Sigmoid colon (tissue), 4 donors: ENCODE data around the gene NOTCH3.

Experiments used
- CTCF ChIP-seq, 4 experiments: fragments of 450-650 bp in 3 of 4; fragments of 200-600 bp in 1 of 4; IDR thresholded peaks; one replicate each; pipeline ENCODE4 v1.5.1; 2016 to 2019; ENCODE audit warnings: antibody characterized with exemption in 4 of 4, mild to moderate bottlenecking in 3 of 4, moderate library complexity in 2 of 4
- EP300 ChIP-seq, 4 donors: sonication (generic); formaldehyde crosslinking; IDR thresholded peaks; one replicate each; pipeline ENCODE4 v1.6.1; 2017; ENCODE audit warnings: antibody characterized with exemption in 4 of 4
- POLR2A ChIP-seq, 2 donors: fragments of 450-650 bp; IDR thresholded peaks; one replicate each; pipeline ENCODE4 v1.6.1; 2016; ENCODE audit warnings: antibody characterized with exemption in 2 of 2, mild to moderate bottlenecking in 2 of 2, moderate library complexity in 2 of 2

GRCh38 chr19:15220833-15221232, 20.0 kb upstream of the NOTCH3 start:
- TF ChIP-seq EP300 (IDR thresholded peaks at IDR 0.05) (no peak), POLR2A (IDR thresholded peaks at IDR 0.05) (no peak), CTCF (IDR thresholded peaks at IDR 0.05) (no peak)
